ENCODE measurements around the gene PRX. TPM values are rescaled to one million over a fixed set of nuclear protein-coding genes. Genes with fewer than 3 reads are reported as not detected.
A peak's percentile ranks its signal among the peaks of the same experiment; 100 is the strongest.
"Not testable (repeated sequence)": the region's sequence is repeated elsewhere in the genome, so short reads cannot be mapped to it uniquely, and the experiment has no call there.

Gene PRX
- polyA plus RNA-seq, 1 donor from 2014 or later = 0.21 TPM

GRCh38 chr19:40412866-40413265 is 312 bp downstream of the PRX start:
- Mint-ChIP-seq H3K36me3 (no peaks in the 10 kb centered on the region), H3K4me1 (peaks cover 7 to 22% (median 13%) of the 10 kb centered on the region in 3 donors), H3K27me3 (peaks cover 1% of the 10 kb centered on the region), H3K4me3 (no peak overlapping the region), H3K27ac (no peak overlapping the region), H3K9me3 (no peaks in the 10 kb centered on the region)

GRCh38 chr19:40411958-40412499 is 1.1 kb downstream of the PRX start:
- peaks cover 7 to 23% (median 17%) of the 10 kb centered on the region in 3 donors for H3K4me1 Mint-ChIP-seq
- peak overlapping the region in 2 of 3 donors; percentile 46 to 93 for H3K27ac Mint-ChIP-seq
- H3K4me3 Mint-ChIP-seq = peak overlapping the region in 1 of 4 donors; percentile 65
- H3K9me3 Mint-ChIP-seq = no peaks in the 10 kb centered on the region
- H3K27me3 Mint-ChIP-seq = peaks cover 1% of the 10 kb centered on the region
- H3K36me3 Mint-ChIP-seq = no peaks in the 10 kb centered on the region

- peaks cover 7 to 20% (median 17%) of the 10 kb centered on the region in 3 donors for H3K4me1 Mint-ChIP-seq
- H3K4me3 Mint-ChIP-seq = peak overlapping the region; percentile 6 to 75 (median 54)
- H3K27ac Mint-ChIP-seq = peak overlapping the region in 2 of 3 donors; percentile 46 to 93
- H3K9me3 Mint-ChIP-seq = no peaks in the 10 kb centered on the region
- H3K36me3 Mint-ChIP-seq = no peaks in the 10 kb centered on the region
- H3K27me3 Mint-ChIP-seq = peaks cover 1% of the 10 kb centered on the region
Observed at GRCh38 chr19:40411125-40411842, 1.9 kb downstream of the PRX start.

GRCh38 chr19:40410030-40410389 is 3.2 kb downstream of the PRX start:
- Mint-ChIP-seq H3K27me3 (peaks cover 1% of the 10 kb centered on the region), H3K9me3 (no peaks in the 10 kb centered on the region), H3K4me1 (peaks cover 7 to 20% (median 17%) of the 10 kb centered on the region in 3 donors), H3K36me3 (no peaks in the 10 kb centered on the region), H3K27ac (peak overlapping the region in 2 of 3 donors; percentile 62 to 86), H3K4me3 (peak overlapping the region in 2 of 4 donors; percentile 32 to 68)

DNA sequence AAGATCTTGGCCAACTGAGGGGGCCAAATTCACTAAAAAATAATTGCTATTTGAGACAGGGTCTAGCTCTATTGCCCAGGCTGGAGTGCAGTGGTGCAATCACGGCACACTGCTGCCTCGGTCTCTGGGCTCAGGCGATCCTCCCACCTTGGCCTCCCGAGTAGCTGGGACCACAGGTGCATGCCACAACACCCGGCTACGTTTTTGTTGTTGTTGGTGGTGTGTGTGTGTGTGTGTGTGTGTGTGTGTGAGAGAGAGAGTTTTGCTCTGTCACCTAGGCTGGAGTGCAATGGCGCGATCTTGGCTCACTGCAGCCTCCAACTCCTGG is 4.6 kb downstream of the PRX start:
- peak overlapping the region in 1 of 4 donors; percentile 85 for H3K4me3 Mint-ChIP-seq
- not testable (repeated sequence) for H3K36me3 Mint-ChIP-seq, H3K27me3 Mint-ChIP-seq, H3K9me3 Mint-ChIP-seq
- peaks cover 7 to 23% (median 17%) of the 10 kb centered on the region in 3 donors for H3K4me1 Mint-ChIP-seq
- H3K27ac Mint-ChIP-seq = peak overlapping the region in 1 of 3 donors; percentile 33

- Mint-ChIP-seq H3K27ac (peak overlapping the region in 2 of 3 donors; percentile 33 to 45), H3K4me1 (peaks cover 13 to 27% (median 22%) of the 10 kb centered on the region in 3 donors), H3K4me3 (peak overlapping the region in 3 of 4 donors; percentile 40 to 85 (median 51)), H3K36me3 (no peaks in the 10 kb centered on the region), H3K9me3 (no peaks in the 10 kb centered on the region), H3K27me3 (peaks cover 3% of the 10 kb centered on the region)
Observed at GRCh38 chr19:40407714-40408597, 5.2 kb downstream of the PRX start.

DNA sequence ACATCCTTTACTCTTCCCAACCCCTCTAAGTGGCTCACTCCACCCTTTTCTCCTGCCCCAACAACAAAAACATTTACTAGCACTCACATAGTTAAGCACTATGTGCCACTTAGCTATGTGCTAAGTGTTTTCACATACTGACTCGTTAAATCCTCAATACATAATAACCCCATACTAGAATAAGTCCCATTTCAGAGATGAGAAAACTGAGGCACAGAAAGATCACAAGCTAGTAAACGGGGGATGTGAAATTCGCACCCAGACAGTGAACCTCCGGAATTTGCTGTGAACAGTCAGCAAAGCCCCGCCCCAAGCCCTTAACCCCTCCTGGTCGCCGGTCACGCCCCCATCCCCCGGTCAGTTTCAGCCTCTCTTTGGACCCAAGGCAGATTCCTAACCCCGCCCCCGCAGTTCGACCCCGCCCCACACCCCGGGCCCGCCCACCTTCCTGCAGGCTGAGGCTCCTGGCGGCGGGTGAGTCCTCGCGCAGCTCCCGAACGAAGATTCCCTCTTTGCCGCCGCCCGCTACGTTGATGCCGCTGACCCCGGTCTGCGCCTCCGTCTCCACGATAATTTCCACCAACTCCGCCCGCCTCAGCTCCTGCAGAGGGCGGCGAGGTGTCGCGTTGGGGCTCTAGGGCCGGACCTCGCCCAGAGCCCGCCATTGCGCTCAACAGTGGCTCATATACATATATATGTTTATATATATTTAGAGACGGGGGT is 9.8 kb downstream of the PRX start:
- Mint-ChIP-seq H3K27ac (peak overlapping the region; percentile 36 to 96 (median 46)), H3K27me3 (peaks cover 1% of the 10 kb centered on the region), H3K36me3 (no peaks in the 10 kb centered on the region), H3K4me3 (peak overlapping the region; percentile 79 to 97 (median 96)), H3K9me3 (no peaks in the 10 kb centered on the region), H3K4me1 (peaks cover 12 to 19% (median 15%) of the 10 kb centered on the region in 3 donors)

- peaks cover 7 to 12% (median 11%) of the 10 kb centered on the region in 3 donors for H3K4me1 Mint-ChIP-seq
- H3K36me3 Mint-ChIP-seq = no peaks in the 10 kb centered on the region
- H3K27me3 Mint-ChIP-seq = peaks cover 3% of the 10 kb centered on the region
- H3K27ac Mint-ChIP-seq = no peak overlapping the region
- peak overlapping the region in 1 of 4 donors; percentile 28 for H3K4me3 Mint-ChIP-seq
- H3K9me3 Mint-ChIP-seq = no peaks in the 10 kb centered on the region
Observed at GRCh38 chr19:40400559-40400958, 12.6 kb downstream of the PRX start.

- Mint-ChIP-seq H3K27me3 (peaks cover 2% of the 10 kb centered on the region), H3K4me3 (peak overlapping the region in 2 of 4 donors; percentile 17 to 76), H3K36me3 (no peaks in the 10 kb centered on the region), H3K9me3 (no peaks in the 10 kb centered on the region), H3K27ac (no peak overlapping the region), H3K4me1 (peaks cover 6 to 12% (median 8%) of the 10 kb centered on the region in 3 donors)
Observed at GRCh38 chr19:40398417-40399131, 14.6 kb downstream of the PRX start.

DNA sequence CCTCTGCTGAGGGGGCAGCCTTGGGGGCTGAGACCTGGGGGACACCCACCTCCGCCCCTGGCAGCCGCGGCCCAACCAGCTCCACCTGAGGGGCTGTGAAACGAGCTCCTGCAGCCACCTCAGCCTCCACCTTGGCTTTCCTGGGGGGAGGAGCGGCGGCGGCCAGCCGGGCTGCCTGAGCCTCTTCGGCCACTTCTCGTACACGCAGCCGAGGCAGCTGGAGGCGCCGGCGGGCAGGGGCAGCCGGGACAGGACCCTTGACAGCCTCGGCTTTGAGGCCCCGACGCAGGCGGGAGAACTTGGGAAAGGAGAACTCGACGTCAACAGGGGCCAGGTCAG is 15.6 kb downstream of the PRX start:
- H3K36me3 Mint-ChIP-seq = no peaks in the 10 kb centered on the region
- H3K4me1 Mint-ChIP-seq = peaks cover 1 to 6% (median 5%) of the 10 kb centered on the region in 3 donors
- no peak overlapping the region for H3K4me3 Mint-ChIP-seq
- no peaks in the 10 kb centered on the region for H3K9me3 Mint-ChIP-seq
- no peak overlapping the region for H3K27ac Mint-ChIP-seq
- H3K27me3 Mint-ChIP-seq = peaks cover 2% of the 10 kb centered on the region

DNA sequence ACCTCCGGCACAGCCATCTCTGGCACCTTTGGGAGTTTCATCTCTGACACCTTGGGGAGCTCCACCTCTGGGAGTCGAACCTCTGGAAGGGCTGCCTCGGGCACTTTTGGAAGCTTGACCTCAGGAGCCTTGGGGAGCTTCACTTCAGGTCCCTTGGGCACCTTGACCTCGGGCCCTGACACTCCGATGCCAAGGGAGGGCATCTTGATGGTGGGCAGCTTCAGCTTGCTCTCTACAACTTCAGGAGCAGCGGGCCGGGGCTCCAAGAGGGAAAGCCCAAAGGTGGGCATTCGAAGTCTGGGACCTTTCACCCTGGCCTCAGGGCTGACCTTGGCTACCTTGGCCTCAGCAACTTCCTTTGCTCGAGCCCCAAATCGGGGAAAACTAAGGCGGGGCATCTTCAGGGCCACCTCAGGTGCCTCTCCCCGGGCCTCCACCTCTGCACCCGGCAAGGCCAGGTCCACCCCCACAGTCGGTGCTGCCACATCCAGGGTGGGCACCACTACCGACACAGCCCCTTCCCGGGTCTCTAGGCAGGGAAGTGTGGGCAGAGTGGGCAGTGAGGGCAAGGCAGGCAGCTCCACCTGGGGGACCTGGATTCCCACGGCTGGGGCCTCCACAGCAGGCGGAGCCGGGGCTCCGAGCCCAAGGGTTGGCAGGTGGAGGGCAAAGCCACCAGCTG is 16.2 kb downstream of the PRX start:
- Mint-ChIP-seq H3K27ac (no peak overlapping the region), H3K4me1 (peaks cover 1 to 6% (median 5%) of the 10 kb centered on the region in 3 donors), H3K36me3 (peaks cover 2% of the 10 kb centered on the region), H3K27me3 (peaks cover 4% of the 10 kb centered on the region), H3K9me3 (no peaks in the 10 kb centered on the region), H3K4me3 (no peak overlapping the region)

DNA sequence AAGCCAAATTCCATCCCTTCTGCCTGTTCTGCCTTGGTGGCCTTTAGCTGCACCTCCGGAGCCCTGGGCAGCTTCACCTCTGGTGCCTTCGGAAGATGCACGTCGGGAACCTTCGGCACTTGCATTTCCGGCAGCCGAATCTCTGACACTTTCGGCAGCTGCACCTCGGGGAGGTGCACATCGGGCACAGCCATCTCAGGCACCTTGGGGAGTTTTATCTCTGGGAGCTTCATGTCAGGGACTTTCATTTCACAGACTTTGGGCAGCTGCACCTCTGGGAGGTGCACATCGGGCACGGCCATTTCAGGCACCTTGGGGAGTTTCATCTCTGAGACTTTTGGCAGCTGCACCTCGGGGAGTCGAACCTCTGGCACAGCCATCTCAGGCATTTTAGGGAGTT is 17.2 kb downstream of the PRX start:
- Mint-ChIP-seq H3K27ac (no peak overlapping the region), H3K4me3 (no peak overlapping the region), H3K27me3 (peaks cover 4% of the 10 kb centered on the region), H3K36me3 (peaks cover 2% of the 10 kb centered on the region), H3K9me3 (no peaks in the 10 kb centered on the region), H3K4me1 (peaks cover 1 to 6% (median 5%) of the 10 kb centered on the region in 3 donors)

DNA sequence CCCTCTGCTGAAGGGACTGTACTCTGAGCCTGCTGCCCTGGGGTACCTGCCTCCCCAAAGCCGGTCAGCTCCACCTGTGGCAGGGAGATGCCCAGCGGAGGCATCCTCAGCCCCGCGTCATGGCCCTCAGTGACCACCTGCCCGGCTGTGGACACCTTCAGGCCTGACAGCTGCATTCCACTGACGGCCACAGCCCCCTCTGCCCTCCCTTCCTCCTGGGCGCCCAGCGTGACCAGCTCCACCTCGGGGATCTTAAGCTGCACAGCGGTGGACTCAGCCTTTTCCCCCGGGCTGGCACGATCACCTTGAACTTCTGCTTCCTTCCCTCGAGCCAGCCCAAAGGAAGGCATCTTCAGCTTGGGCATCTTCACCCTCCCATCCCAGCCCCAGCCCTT is 18.4 kb downstream of the PRX start:
- H3K9me3 Mint-ChIP-seq = no peaks in the 10 kb centered on the region
- H3K27ac Mint-ChIP-seq = no peak overlapping the region
- H3K4me1 Mint-ChIP-seq = peaks cover 1 to 6% (median 5%) of the 10 kb centered on the region in 3 donors
- H3K4me3 Mint-ChIP-seq = no peak overlapping the region
- H3K36me3 Mint-ChIP-seq = peaks cover 2% of the 10 kb centered on the region
- peaks cover 6% of the 10 kb centered on the region for H3K27me3 Mint-ChIP-seq

Data from IgD-negative memory B cell (primary cell).